Measurements from ENCODE around the gene PABPN1L.
A peak's percentile ranks its signal among the peaks of the same experiment; 100 is the strongest.
"Not testable (repeated sequence)": the region's sequence is repeated elsewhere in the genome, so short reads cannot be mapped to it uniquely, and the experiment has no call there.

The PABPN1L gene

GRCh38 chr16:88827727-88828126 lies 38.7 kb downstream of the PABPN1L start:
- DNase-seq (ENCODE audit: low spot score), result no peak

GRCh38 chr16:88826070-88826840 lies 40.2 kb downstream of the PABPN1L start:
- DNase-seq (ENCODE audit: low spot score), result no peak

GRCh38 chr16:88825146-88825545 lies 41.3 kb downstream of the PABPN1L start:
- no peak for DNase-seq (ENCODE audit: low spot score)

- no peak for DNase-seq (ENCODE audit: low spot score)
These were observed 42.0 kb downstream of the PABPN1L start for GRCh38 chr16:88824256-88825077.

GRCh38 chr16:88823646-88824045 lies 42.8 kb downstream of the PABPN1L start:
- not testable (repeated sequence) for DNase-seq (ENCODE audit: low spot score)

GRCh38 chr16:88822281-88823040 lies 44.0 kb downstream of the PABPN1L start:
- DNase-seq (ENCODE audit: low spot score), result no peak

- DNase-seq (ENCODE audit: low spot score), result no peak
These were observed 45.2 kb downstream of the PABPN1L start for GRCh38 chr16:88821168-88821850.

- DNase-seq (ENCODE audit: low spot score), result no peak
These were observed 46.0 kb downstream of the PABPN1L start for GRCh38 chr16:88820385-88821025.

GRCh38 chr16:88819126-88819525 lies 47.3 kb downstream of the PABPN1L start:
- no peak for DNase-seq (ENCODE audit: low spot score)

- no peak for DNase-seq (ENCODE audit: low spot score)
These were observed 47.9 kb downstream of the PABPN1L start for GRCh38 chr16:88818575-88818874.

GRCh38 chr16:88817785-88818574 lies 48.5 kb downstream of the PABPN1L start:
- no peak for DNase-seq (ENCODE audit: low spot score)

GRCh38 chr16:88816736-88817535 lies 49.5 kb downstream of the PABPN1L start:
- no peak for DNase-seq (ENCODE audit: low spot score)

- DNase-seq (ENCODE audit: low spot score), result peak; percentile 68
These were observed 50.4 kb downstream of the PABPN1L start for GRCh38 chr16:88815901-88816589.

GRCh38 chr16:88815227-88815626 lies 51.2 kb downstream of the PABPN1L start:
- no peak for DNase-seq (ENCODE audit: low spot score)

- DNase-seq (ENCODE audit: low spot score), result no peak
These were observed 52.3 kb downstream of the PABPN1L start for GRCh38 chr16:88814144-88814502.
